HepG2 (cell line): ENCODE measurements around the gene AGXT.

ENCODE experiments used
- HNRNPL ChIP-seq: fragments of 200-400 bp; formaldehyde crosslinking; IDR thresholded peaks from 2 replicates; pipeline ENCODE4 v1.6.1; 2017; ENCODE audit warnings: mild to moderate bottlenecking, low read depth, low read length
- KDM5B ChIP-seq: sonication (generic); formaldehyde crosslinking; IDR thresholded peaks from 2 replicates; pipeline ENCODE4 v1.4.0; 2020; ENCODE audit warnings: missing genetic modification reagents, mild to moderate bottlenecking, borderline replicate concordance
- NPAS2 ChIP-seq: sonication (generic); formaldehyde crosslinking; IDR thresholded peaks from 2 replicates; pipeline ENCODE4 v1.8.0; 2022; ENCODE audit warnings: mild to moderate bottlenecking, missing genetic modification reagents, borderline replicate concordance
- POLR2A ChIP-seq, 2 experiments: IDR thresholded peaks; 2 replicates each; pipeline ENCODE4 v1.6.1; 2011; ENCODE audit warnings: low read depth in 2 of 2, low read length in 2 of 2, mild to moderate bottlenecking in 1 of 2, moderate library complexity in 1 of 2; ENCODE audit not compliant: insufficient read depth in 1 of 2
- TMF1 ChIP-seq: sonication (generic); formaldehyde crosslinking; IDR thresholded peaks from 2 replicates; pipeline ENCODE4 v1.8.1; 2022; ENCODE audit warnings: low read depth, missing genetic modification reagents
- TF ChIP-seq, protein P1 (sequence below): sonication (generic); formaldehyde crosslinking; IDR thresholded peaks from 2 replicates; pipeline ENCODE4 v1.5.0; 2020; ENCODE audit warnings: mild to moderate bottlenecking, missing genetic modification reagents, moderate library complexity

DNA sequence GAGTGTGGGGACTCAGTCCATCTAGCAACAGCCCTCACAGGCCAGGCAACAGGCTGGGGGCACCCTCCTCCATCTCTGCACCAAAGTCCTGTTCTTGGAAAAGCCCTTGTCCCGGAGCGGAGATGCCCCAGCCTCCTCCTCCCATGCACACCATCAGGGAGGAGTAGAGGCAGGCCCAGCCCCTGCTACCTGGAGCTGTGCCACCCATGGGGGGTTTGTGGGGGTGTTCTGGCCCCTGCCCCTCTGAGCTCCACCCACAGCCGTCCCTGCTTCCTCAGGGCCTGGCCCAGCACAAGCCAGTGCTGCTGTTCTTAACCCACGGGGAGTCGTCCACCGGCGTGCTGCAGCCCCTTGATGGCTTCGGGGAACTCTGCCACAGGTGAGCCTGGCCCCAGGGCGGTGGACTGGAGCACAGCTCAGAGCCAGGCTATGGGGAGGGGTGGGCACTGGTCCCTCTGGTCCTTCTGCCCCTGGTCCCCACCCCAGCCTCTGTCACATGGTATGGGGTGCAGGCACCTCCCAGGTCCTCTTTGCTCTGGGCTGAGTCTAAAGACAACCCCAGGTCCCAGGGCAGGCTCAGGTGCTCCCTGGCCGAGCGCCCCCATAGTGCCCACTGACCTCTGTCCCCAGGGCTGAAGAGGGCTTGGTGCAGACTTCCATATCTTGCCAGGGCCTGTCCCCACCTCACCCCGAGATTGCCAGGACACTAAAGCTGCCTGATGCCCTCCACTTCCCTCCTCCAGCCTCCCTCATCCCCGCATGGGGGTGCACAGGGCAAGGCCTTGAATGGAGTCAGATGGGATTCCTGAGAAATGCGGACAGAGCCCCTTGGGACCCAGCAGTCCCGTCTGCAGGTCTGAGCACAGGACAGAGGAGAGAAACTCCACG lies 2.7 kb downstream of the AGXT start:
- TF ChIP-seq NPAS2 (CRISPR knock-in tag) (no peak), KDM5B (CRISPR knock-in tag) (no peak), HNRNPL (no peak), TMF1 (CRISPR knock-in tag) (no peak), POLR2A (IDR thresholded peaks at IDR 0.05; ENCODE audit: insufficient read depth in 1 of 2, low read depth in 2 of 2, low read length in 2 of 2) (no peak)
- TF ChIP-seq, protein P1, sequence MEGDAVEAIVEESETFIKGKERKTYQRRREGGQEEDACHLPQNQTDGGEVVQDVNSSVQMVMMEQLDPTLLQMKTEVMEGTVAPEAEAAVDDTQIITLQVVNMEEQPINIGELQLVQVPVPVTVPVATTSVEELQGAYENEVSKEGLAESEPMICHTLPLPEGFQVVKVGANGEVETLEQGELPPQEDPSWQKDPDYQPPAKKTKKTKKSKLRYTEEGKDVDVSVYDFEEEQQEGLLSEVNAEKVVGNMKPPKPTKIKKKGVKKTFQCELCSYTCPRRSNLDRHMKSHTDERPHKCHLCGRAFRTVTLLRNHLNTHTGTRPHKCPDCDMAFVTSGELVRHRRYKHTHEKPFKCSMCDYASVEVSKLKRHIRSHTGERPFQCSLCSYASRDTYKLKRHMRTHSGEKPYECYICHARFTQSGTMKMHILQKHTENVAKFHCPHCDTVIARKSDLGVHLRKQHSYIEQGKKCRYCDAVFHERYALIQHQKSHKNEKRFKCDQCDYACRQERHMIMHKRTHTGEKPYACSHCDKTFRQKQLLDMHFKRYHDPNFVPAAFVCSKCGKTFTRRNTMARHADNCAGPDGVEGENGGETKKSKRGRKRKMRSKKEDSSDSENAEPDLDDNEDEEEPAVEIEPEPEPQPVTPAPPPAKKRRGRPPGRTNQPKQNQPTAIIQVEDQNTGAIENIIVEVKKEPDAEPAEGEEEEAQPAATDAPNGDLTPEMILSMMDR, result no peak
